Activated gamma-delta T cell (primary cell): ENCODE measurements around the gene C1QL2.

Experiments used
- DNase-seq: peaks from one replicate; lab custom pipeline; 2025; lab: John Stamatoyannopoulos, UW
- total RNA-seq, 2 donors: gene quantifications; one replicate each; lab custom pipeline; 2026; lab: John Stamatoyannopoulos, UW

C1QL2 gene
- 0 reads per million in 2 donors for total RNA-seq

GRCh38 chr2:119158563-119159347 is at the start of gene C1QL2:
TSS of gene C1QL2 (minus strand) at chr2:119158751. CDS start at chr2:119158269, 482 bp downstream.
- no peak for DNase-seq

GRCh38 chr2:119207447-119207846 is 48.9 kb upstream of the C1QL2 start:
- no peak for DNase-seq

GRCh38 chr2:119206201-119206600 is 47.6 kb upstream of the C1QL2 start:
- no peak for DNase-seq

GRCh38 chr2:119205001-119205706 is 46.6 kb upstream of the C1QL2 start:
- no peak for DNase-seq

GRCh38 chr2:119204525-119204924 is 46.0 kb upstream of the C1QL2 start:
- no peak for DNase-seq

GRCh38 chr2:119202610-119203310 is 44.2 kb upstream of the C1QL2 start:
- no peak for DNase-seq

- no peak for DNase-seq
Observed at GRCh38 chr2:119201815-119202214, 43.3 kb upstream of the C1QL2 start.

- no peak for DNase-seq
Observed at GRCh38 chr2:119198240-119198840, 39.8 kb upstream of the C1QL2 start.

GRCh38 chr2:119197529-119198239 is 39.1 kb upstream of the C1QL2 start:
- DNase-seq, result no peak

GRCh38 chr2:119197126-119197405 is 38.5 kb upstream of the C1QL2 start:
- no peak for DNase-seq

GRCh38 chr2:119196301-119197125 is 38.0 kb upstream of the C1QL2 start:
- DNase-seq, result no peak

- DNase-seq, result no peak
Observed at GRCh38 chr2:119195887-119196286, 37.3 kb upstream of the C1QL2 start.

GRCh38 chr2:119195001-119195400 is 36.5 kb upstream of the C1QL2 start:
- no peak for DNase-seq

- no peak for DNase-seq
Observed at GRCh38 chr2:119192893-119193292, 34.3 kb upstream of the C1QL2 start.

GRCh38 chr2:119190321-119191111 is 32.0 kb upstream of the C1QL2 start:
- no peak for DNase-seq

- DNase-seq, result no peak
Observed at GRCh38 chr2:119184512-119184911, 26.0 kb upstream of the C1QL2 start.

- DNase-seq, result no peak
Observed at GRCh38 chr2:119181791-119182445, 23.4 kb upstream of the C1QL2 start.

GRCh38 chr2:119181391-119181790 is 22.8 kb upstream of the C1QL2 start:
- no peak for DNase-seq

GRCh38 chr2:119180892-119181291 is 22.3 kb upstream of the C1QL2 start:
- DNase-seq, result no peak

- DNase-seq, result no peak
Observed at GRCh38 chr2:119179991-119180390, 21.4 kb upstream of the C1QL2 start.
